SHP77 (cell line): ENCODE measurements around the gene LYRM1.
"Not testable (repeated sequence)": the region's sequence is repeated elsewhere in the genome, so short reads cannot be mapped to it uniquely, and the experiment has no call there.

Experiments
- DNase-seq, 2 experiments: peaks; one replicate each; lab custom pipeline; 2025; lab: John Stamatoyannopoulos, UW

LYRM1 gene

DNA sequence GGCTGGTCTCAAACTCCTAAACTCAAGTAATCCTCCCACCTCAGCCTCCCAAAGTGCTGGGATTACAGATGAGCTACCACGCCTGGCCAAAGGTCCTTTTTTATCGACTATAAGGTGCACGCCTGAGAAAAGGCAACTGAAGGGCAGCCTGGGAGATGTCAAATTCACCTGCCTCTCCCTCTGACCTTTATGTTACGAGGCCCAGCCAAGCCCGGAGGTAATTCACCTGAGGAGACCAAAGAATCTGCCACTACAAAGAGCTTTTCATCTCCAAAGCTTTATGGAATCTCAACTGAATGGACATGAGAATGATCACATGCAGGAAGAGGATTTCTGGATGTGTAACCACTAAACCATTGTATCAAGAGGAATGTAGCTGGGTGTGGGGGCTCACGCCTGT, 37.2 kb downstream of the LYRM1 start:
- DNase-seq = no peak

DNA sequence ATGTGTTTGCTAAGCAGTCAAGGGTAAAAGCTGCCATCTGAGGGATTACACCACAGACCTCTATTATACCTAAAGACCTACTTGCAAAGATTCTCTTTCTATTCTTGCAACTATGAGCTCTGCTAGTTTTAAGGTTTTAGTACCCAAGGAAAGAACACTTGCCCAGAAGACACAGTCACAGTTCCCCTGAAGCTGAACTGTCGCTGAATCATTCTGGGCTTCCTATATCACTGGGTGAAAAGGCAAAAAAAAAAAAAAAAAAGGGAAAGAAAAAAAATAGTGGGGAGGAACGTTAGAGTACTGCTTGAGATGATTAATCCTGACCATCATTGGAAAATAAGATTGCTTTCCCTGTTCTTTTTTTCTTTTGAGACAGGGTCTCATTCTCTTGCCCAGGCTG, 37.9 kb downstream of the LYRM1 start:
- DNase-seq = no peak

GRCh38 chr16:20939611-20940010, 39.0 kb downstream of the LYRM1 start:
- no peak for DNase-seq

GRCh38 chr16:20940871-20941635, 40.5 kb downstream of the LYRM1 start:
- no peak for DNase-seq

DNA sequence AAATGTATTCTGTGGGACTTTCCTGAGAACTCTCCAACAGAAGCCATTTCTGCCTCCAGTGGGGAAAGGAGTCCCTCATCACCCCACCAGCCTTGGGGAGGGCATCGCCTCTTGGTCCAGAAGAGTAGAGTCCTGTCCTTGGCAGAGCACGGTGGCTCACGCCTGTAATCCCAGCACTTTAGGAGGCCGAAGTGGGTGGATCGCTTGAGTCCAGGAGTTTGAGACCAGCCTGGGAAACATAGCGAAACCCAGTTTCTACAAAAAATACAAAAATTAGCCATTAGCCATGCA, 41.0 kb downstream of the LYRM1 start:
- no peak for DNase-seq

- no peak for DNase-seq
Measured at GRCh38 chr16:20942256-20942655, 41.7 kb downstream of the LYRM1 start.

- no peak for DNase-seq
Measured at GRCh38 chr16:20944861-20945574, 44.4 kb downstream of the LYRM1 start.

- DNase-seq = not testable (repeated sequence)
Measured at GRCh38 chr16:20945575-20945875, 45.0 kb downstream of the LYRM1 start.

DNA sequence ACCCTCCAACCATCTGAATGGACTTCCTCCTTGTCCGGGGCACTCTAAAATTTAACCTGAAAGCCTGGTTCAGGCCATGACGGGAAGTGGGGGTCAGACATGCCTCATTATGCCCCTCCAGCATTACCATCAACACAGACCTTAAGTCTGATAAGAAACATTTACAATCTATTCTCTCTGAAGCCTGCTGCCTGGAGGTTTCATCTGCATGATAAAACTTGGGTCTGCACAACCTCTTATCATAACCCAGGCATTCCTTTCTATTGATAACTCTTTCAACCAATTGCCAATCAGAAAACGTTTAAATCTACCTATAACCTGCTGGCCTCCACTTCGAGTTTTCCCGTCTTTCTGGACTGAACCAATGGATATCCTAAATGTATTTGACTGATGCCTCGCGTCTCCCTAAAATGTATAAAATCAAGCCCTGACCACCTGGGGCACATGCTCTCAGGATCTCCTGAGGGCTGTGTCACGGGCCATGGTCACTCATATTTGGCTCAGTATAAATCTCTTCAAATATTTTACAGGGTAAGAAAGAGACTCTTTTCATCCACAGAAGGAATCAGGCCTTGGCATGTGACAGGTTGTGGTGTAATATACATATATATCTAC, 45.6 kb downstream of the LYRM1 start:
- DNase-seq = no peak

- DNase-seq = no peak
Measured at GRCh38 chr16:20948444-20948843, 47.9 kb downstream of the LYRM1 start.

GRCh38 chr16:20949660-20950059, 49.1 kb downstream of the LYRM1 start:
- DNase-seq = no peak

DNA sequence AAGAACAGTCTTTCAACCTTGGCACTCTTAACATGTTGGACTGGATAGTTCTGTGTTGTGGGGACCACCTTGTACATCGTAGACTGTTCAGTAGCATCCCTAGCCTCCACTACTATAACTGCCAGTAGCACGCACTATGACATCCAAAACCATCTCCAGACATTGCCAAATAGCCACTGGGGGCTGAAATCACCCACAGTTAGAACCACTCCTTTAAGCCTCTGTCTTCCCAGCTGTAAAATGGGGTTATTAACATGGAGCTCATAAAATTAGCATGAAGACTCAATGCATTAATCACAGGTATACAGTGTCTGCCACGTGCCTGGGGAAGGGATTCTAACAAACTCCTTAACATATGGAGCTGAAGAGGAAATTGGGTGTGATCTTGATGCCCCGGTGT, 49.7 kb downstream of the LYRM1 start:
- no peak for DNase-seq

- no peak for DNase-seq
Measured at GRCh38 chr16:20952139-20952920, 51.8 kb downstream of the LYRM1 start.

- DNase-seq = no peak
Measured at GRCh38 chr16:20954574-20954973, 54.0 kb downstream of the LYRM1 start.

DNA sequence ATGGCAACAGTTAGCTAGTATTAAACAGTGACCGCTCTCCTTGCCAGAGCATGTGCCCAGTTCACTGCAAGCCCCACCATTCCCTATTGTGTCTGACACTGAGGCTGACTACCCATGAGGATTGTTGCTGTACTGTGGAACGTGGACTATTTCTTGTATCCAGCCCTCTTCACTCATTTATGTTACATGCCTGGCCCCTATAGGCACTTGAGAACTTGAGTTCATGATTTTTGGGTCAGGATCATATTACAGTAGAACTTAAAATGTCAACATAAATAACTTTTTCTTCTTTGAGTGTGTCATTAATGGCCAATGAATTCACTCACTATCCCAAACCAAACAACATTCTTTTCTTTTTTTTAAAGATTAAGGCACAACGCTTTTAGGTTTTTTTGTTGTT, 55.7 kb downstream of the LYRM1 start:
- DNase-seq = no peak

- no peak for DNase-seq
Measured at GRCh38 chr16:20957153-20957552, 56.6 kb downstream of the LYRM1 start.

GRCh38 chr16:20960899-20961298, 60.3 kb downstream of the LYRM1 start:
- DNase-seq = no peak

DNA sequence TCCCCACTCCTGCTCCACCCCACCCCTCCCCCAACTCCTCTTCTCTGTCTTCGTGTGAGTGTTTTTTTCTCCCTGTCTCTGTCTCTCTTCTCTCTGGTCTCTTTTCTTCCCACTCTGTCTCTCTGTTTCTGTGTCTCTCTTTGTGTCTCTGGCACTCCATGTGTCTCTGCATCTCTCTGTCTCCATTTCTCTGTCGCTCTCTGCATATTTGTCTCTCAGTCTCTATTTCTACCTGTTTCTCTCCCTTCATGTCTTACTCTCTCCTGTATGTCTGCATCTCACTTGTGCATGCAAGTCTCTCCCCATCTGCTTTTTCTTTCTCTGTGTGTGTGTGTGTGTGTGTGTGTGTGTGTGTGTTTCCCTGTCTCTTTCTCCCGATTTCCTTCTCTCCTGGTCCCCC, 68.2 kb downstream of the LYRM1 start:
- no peak for DNase-seq

DNA sequence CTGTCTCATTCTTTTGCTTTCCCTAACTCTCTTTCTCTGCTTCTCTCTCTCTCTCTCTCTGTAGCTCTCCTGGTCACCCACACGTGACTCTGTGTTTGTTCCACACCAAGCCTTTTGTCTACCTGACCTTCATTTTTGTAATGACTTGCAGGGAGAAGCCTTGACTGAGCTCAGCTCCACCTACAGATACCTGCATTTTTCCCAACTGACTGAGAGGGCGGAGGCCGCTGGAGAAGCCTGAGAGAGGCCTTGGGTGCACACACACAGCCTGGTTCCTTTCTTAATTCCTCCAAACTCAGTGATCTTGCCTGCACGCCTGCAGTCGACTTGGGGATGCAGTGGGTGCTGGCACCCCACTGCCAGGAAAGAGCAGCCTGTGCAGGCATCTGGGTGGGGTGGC, 68.8 kb downstream of the LYRM1 start:
- DNase-seq = no peak

DNA sequence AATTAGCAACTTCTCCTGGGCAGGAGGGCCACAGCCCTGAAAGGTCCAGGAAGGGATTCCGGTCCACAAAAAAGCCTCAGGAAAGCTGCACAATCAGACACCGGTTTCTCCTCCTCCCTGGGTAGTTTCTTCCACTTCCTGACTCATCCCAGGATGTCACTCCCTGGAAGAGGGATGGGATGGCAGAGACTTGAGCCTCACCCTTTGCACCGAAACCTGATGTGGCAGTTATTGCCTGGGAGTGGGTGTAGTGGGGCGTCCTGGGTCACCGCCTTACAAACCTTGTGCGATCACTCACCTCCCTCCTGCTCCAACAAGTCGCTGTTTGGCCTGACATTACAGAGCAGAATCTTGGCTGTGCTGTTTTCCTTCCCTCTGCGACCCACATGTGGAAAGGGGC, 70.8 kb downstream of the LYRM1 start:
- no peak for DNase-seq

- not testable (repeated sequence) for DNase-seq
Measured at GRCh38 chr16:20973201-20973600, 72.6 kb downstream of the LYRM1 start.
